ENCODE data around the gene SND1.

- TF ChIP-seq POLR2AphosphoS5 (IDR thresholded peaks at IDR 0.05; ENCODE audit: low read depth, low read length): no peak
- no peak for TF ChIP-seq POLR2A (IDR thresholded peaks at IDR 0.05; ENCODE audit: low read depth, low read length)
- TF ChIP-seq TAF1 (IDR thresholded peaks at IDR 0.05; ENCODE audit: borderline replicate concordance, low read depth, low read length): no peak
Measured at GRCh38 chr7:127932076-127932475, 280.1 kb downstream of the SND1 start.

Measured in GM12892 (cell line).